ENCODE data around the gene PELI2. TPM values are rescaled to one million over a fixed set of nuclear protein-coding genes. Genes with fewer than 3 reads are reported as not detected.

Gene PELI2
- total RNA-seq, 1 donor from 2014 or later = 2.3 TPM

- Mint-ChIP-seq H3K9me3 (no peaks in the 10 kb centered on the region), H3K27ac (no peak overlapping the region), H3K36me3 (ENCODE audit: low read depth) (no peaks in the 10 kb centered on the region), H3K4me3 (ENCODE audit: low read depth) (no peak overlapping the region), H3K4me1 (ENCODE audit: low read depth) (peaks cover 3% of the 10 kb centered on the region), H3K27me3 (ENCODE audit: low read depth) (no peaks in the 10 kb centered on the region)
- intact Hi-C loops (cut with micrococcal nuclease) = no loop called here
- no peak for DNase-seq (ENCODE audit: low spot score)
Measured at GRCh38 chr14:56189307-56189706, 71.1 kb downstream of the PELI2 start.

GRCh38 chr14:56193347-56193746, 75.1 kb downstream of the PELI2 start:
- no peak overlapping the region for H3K4me3 Mint-ChIP-seq (ENCODE audit: low read depth)
- H3K4me1 Mint-ChIP-seq (ENCODE audit: low read depth) = peaks cover 16% of the 10 kb centered on the region
- H3K27me3 Mint-ChIP-seq (ENCODE audit: low read depth) = no peaks in the 10 kb centered on the region
- no peaks in the 10 kb centered on the region for H3K9me3 Mint-ChIP-seq
- no peaks in the 10 kb centered on the region for H3K36me3 Mint-ChIP-seq (ENCODE audit: low read depth)
- intact Hi-C loops (cut with micrococcal nuclease) = no loop called here
- DNase-seq (ENCODE audit: low spot score) = no peak
- no peak overlapping the region for H3K27ac Mint-ChIP-seq

DNA sequence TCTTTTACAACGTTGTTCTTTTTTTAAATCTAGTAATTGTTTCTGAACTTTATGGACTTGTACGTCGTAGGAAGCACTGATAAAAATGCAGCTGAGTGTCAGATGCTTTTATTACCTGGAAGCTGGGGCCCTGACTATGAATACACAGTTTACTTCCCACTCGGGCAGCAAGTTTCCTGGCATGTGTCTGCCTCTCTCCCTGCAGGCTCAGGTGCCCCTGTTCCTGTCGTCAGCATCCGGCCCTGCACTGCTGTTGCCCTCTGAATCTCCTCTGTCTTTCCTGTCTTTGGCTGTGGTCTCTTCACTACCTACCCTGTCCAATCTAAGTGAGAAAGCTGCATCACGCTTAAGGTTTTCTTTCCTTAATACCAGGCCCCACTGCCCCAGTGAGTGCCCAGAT, 75.8 kb downstream of the PELI2 start:
- Mint-ChIP-seq H3K36me3 (ENCODE audit: low read depth) (no peaks in the 10 kb centered on the region), H3K4me1 (ENCODE audit: low read depth) (peaks cover 16% of the 10 kb centered on the region), H3K27ac (no peak overlapping the region), H3K4me3 (ENCODE audit: low read depth) (no peak overlapping the region), H3K9me3 (no peaks in the 10 kb centered on the region), H3K27me3 (ENCODE audit: low read depth) (no peaks in the 10 kb centered on the region)
- intact Hi-C loops (cut with micrococcal nuclease) = no loop called here
- no peak for DNase-seq (ENCODE audit: low spot score)

DNA sequence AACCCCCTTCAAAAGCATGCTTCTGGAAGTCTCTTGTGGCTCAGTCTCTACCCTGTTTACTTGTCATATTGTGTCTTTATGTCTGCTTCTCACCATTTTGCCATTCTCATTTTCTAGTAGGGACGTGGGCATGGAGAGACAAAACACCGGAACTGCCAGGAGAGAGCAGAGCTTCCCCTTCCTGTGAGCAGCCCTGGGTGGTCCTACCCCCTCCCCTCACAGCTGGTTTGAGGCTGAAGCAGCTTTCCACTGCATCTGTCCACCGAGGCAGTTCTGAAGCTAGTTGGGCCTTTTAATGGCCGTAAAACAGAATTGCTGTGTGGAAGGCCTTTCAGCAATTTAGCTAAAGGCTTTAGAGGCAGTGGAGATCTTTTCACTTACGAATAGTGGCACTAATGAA, 77.0 kb downstream of the PELI2 start:
- H3K36me3 Mint-ChIP-seq (ENCODE audit: low read depth) = no peaks in the 10 kb centered on the region
- no peak overlapping the region for H3K27ac Mint-ChIP-seq
- no peak overlapping the region for H3K4me3 Mint-ChIP-seq (ENCODE audit: low read depth)
- no peaks in the 10 kb centered on the region for H3K9me3 Mint-ChIP-seq
- peaks cover 16% of the 10 kb centered on the region for H3K4me1 Mint-ChIP-seq (ENCODE audit: low read depth)
- DNase-seq (ENCODE audit: low spot score) = no peak
- intact Hi-C loops (cut with micrococcal nuclease) = no loop called here
- H3K27me3 Mint-ChIP-seq (ENCODE audit: low read depth) = no peaks in the 10 kb centered on the region

DNA sequence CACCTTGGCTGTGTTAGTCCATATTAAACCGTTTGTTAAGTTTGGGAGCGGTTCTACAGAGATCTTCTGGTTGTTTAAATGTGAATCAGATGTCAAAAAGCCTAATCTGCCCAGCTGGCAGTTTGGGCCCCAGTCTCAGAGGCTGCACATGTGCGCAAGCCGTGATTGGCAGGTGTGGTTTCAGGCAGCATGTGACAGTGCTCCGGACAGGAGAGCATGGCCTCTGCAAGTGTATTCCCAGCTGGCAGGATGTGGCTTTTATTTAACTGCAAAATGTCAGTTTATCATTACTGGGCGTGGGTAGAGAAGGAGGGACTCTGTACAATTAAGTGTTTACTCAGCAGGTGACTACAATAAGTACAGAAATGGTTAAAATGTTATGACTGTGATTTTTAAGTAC, 77.5 kb downstream of the PELI2 start:
- peak; percentile 20 for DNase-seq (ENCODE audit: low spot score)
- intact Hi-C loops (cut with micrococcal nuclease) = no loop called here

GRCh38 chr14:56196274-56196673, 78.1 kb downstream of the PELI2 start:
- no peaks in the 10 kb centered on the region for H3K9me3 Mint-ChIP-seq
- intact Hi-C loops (cut with micrococcal nuclease) = no loop called here
- H3K27ac Mint-ChIP-seq = no peak overlapping the region
- no peak for DNase-seq (ENCODE audit: low spot score)
- no peak overlapping the region for H3K4me3 Mint-ChIP-seq (ENCODE audit: low read depth)
- H3K27me3 Mint-ChIP-seq (ENCODE audit: low read depth) = no peaks in the 10 kb centered on the region
- peaks cover 16% of the 10 kb centered on the region for H3K4me1 Mint-ChIP-seq (ENCODE audit: low read depth)
- no peaks in the 10 kb centered on the region for H3K36me3 Mint-ChIP-seq (ENCODE audit: low read depth)

More for the DNA sequence above, 77.5 kb downstream of the PELI2 start:
- H3K36me3 Mint-ChIP-seq (ENCODE audit: low read depth) = no peaks in the 10 kb centered on the region
- H3K27me3 Mint-ChIP-seq (ENCODE audit: low read depth) = no peaks in the 10 kb centered on the region
- no peaks in the 10 kb centered on the region for H3K9me3 Mint-ChIP-seq
- H3K27ac Mint-ChIP-seq = peak overlapping the region; percentile 34
- H3K4me3 Mint-ChIP-seq (ENCODE audit: low read depth) = peak overlapping the region; percentile 18
- peaks cover 16% of the 10 kb centered on the region for H3K4me1 Mint-ChIP-seq (ENCODE audit: low read depth)

GRCh38 chr14:56197150-56197549, 78.9 kb downstream of the PELI2 start:
- Mint-ChIP-seq H3K4me3 (ENCODE audit: low read depth) (no peak overlapping the region), H3K27me3 (ENCODE audit: low read depth) (no peaks in the 10 kb centered on the region), H3K27ac (no peak overlapping the region), H3K36me3 (ENCODE audit: low read depth) (no peaks in the 10 kb centered on the region), H3K4me1 (ENCODE audit: low read depth) (peaks cover 17% of the 10 kb centered on the region), H3K9me3 (no peaks in the 10 kb centered on the region)
- intact Hi-C loops (cut with micrococcal nuclease) = no loop called here
- DNase-seq (ENCODE audit: low spot score) = no peak

DNA sequence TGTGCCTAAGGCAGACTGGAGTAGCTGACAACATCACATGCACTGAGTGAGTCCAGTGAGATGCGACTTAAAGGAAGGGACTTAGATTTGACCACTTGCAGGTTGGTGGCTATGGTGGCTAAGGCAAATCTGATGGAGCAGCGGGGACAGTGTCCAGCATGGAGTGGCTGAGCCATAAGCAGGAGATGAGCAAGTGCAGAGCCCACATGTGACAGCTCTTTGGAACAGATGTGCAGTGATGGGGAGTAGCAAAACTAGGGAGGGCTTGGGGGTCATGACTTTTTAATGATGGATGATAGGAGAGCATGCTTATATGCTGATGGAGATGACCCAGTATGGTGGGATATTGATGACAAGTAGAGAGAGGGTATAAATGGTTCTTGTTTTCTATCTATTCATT, 80.2 kb downstream of the PELI2 start:
- Mint-ChIP-seq H3K36me3 (ENCODE audit: low read depth) (no peaks in the 10 kb centered on the region), H3K27ac (no peak overlapping the region), H3K4me1 (ENCODE audit: low read depth) (peaks cover 20% of the 10 kb centered on the region), H3K27me3 (ENCODE audit: low read depth) (no peaks in the 10 kb centered on the region), H3K9me3 (no peaks in the 10 kb centered on the region), H3K4me3 (ENCODE audit: low read depth) (no peak overlapping the region)
- intact Hi-C loops (cut with micrococcal nuclease) = no loop called here
- DNase-seq (ENCODE audit: low spot score) = no peak

DNA sequence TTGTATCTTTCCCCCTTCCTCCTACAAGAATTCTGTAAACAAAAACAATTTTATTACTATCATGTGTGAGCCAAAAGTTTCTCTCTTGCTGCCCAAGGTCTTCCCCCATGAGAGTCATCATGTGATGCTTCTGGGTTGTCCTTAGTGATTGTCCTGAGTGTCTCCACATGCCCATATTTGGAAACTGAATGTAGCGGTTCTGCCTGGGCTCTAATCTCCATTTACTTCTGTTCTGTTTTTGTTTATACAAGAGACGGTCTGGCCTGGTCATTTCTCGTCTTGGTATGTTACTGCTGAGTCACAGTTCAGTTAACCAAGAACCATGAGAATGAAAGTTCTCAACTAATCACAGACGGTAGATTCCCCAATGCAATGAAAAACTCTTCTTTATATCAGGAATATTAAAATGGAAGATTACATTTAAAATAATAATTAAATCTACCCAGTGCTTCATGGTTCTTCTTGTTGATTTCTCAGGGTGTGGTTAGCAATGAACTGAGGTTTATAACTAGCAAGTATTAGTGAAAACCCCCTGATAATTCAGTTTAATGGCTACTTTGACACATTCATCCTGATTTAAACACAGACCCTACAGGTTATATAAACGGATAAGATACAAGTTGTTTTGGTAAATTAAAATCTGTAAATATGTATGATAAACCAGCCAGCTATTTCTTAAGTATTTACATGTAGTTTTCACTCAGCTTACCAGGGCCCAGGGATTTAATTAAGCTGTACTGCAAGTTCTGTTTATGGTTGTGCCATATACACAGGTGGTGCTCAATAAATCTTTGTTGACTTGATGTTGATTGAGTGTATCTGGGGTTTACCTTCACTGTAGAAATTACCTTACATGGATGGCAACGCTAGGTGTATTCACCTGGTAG, 81.1 kb downstream of the PELI2 start:
- DNase-seq (ENCODE audit: low spot score) = no peak
- peaks cover 17% of the 10 kb centered on the region for H3K4me1 Mint-ChIP-seq (ENCODE audit: low read depth)
- H3K9me3 Mint-ChIP-seq = no peaks in the 10 kb centered on the region
- no peaks in the 10 kb centered on the region for H3K27me3 Mint-ChIP-seq (ENCODE audit: low read depth)
- no peak overlapping the region for H3K27ac Mint-ChIP-seq
- no peak overlapping the region for H3K4me3 Mint-ChIP-seq (ENCODE audit: low read depth)
- intact Hi-C loops (cut with micrococcal nuclease) = no loop called here
- no peaks in the 10 kb centered on the region for H3K36me3 Mint-ChIP-seq (ENCODE audit: low read depth)

DNA sequence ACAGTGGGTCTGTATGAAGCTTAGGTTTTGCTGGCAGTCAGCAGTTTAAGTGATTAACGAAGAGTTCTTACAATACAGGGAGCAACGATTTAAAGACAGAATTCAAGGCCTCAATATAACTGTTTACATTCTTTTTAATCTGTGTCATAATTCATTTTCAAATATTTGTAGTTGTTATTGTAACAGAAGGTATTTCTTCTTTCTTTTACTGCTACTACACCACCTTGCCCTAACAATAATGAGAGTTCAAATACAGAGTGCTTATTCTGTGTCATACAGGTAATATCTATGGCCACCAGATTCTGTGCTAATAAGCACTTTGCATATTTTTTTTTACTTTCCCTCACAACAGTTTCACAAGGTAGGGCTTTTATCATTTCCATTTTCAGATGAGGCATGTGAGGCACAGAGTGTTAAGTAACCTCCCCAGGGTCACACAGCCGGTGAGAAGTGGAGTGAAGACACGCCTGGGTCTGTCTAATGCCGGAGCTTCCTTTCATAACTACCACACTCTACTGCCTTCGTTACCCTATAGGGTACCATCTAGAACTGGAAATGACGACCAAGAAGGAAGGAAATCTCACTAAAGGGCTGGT, 81.9 kb downstream of the PELI2 start:
- Mint-ChIP-seq H3K4me3 (ENCODE audit: low read depth) (no peak overlapping the region), H3K36me3 (ENCODE audit: low read depth) (no peaks in the 10 kb centered on the region), H3K9me3 (no peaks in the 10 kb centered on the region), H3K27ac (no peak overlapping the region), H3K4me1 (ENCODE audit: low read depth) (peaks cover 13% of the 10 kb centered on the region), H3K27me3 (ENCODE audit: low read depth) (no peaks in the 10 kb centered on the region)
- DNase-seq (ENCODE audit: low spot score) = no peak
- intact Hi-C loops (cut with micrococcal nuclease) = no loop called here

DNA sequence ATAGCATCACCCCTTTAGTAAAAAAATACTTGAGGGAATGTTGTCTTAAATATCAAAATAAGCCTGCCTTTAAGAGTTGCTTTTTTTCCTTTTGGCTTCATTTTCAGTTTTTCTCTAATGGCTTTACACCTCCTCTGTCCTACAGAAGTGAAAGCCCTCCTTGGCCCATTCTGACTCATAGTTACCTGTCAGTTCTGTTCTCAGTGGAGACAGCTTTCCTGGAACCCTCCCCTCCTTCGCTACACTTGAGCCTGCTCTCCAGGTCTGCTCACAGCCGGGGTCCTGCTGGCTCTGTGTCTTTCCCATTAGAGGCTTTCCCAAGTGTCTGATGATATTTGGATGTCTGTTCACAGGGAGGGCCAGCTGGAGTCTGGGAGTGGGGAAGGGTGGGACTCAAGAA, 84.0 kb downstream of the PELI2 start:
- intact Hi-C loops (cut with micrococcal nuclease) = no loop called here
- Mint-ChIP-seq H3K4me1 (ENCODE audit: low read depth) (peaks cover 4% of the 10 kb centered on the region), H3K27ac (no peak overlapping the region), H3K9me3 (no peaks in the 10 kb centered on the region), H3K27me3 (ENCODE audit: low read depth) (no peaks in the 10 kb centered on the region), H3K4me3 (ENCODE audit: low read depth) (no peak overlapping the region), H3K36me3 (ENCODE audit: low read depth) (no peaks in the 10 kb centered on the region)
- no peak for DNase-seq (ENCODE audit: low spot score)

- Mint-ChIP-seq H3K27me3 (ENCODE audit: low read depth) (peaks cover 2% of the 10 kb centered on the region), H3K36me3 (ENCODE audit: low read depth) (no peaks in the 10 kb centered on the region), H3K4me3 (ENCODE audit: low read depth) (no peak overlapping the region), H3K4me1 (ENCODE audit: low read depth) (peaks cover 4% of the 10 kb centered on the region), H3K27ac (no peak overlapping the region), H3K9me3 (no peaks in the 10 kb centered on the region)
- intact Hi-C loops (cut with micrococcal nuclease) = no loop called here
- no peak for DNase-seq (ENCODE audit: low spot score)
Measured at GRCh38 chr14:56205881-56206280, 87.7 kb downstream of the PELI2 start.

DNA sequence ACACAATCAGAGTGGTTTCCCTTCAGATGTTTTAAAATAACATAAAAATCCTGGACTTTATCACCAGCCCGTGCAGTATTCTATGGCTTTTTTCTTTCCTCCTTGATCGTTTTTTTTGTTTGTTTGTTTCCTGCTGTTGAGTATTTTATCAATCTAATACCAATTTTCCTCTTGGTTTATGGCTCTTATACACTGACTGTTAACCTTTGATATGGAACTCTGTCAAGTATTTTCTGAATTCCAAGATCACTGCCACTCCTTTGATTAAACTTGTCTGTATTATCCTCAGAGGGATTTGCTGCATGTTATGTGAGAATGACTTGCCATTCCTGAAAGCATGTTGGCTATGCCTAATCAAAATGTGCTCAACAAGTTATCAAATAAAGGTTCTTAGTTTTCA, 88.4 kb downstream of the PELI2 start:
- Mint-ChIP-seq H3K9me3 (no peaks in the 10 kb centered on the region), H3K27ac (no peak overlapping the region), H3K4me1 (ENCODE audit: low read depth) (peaks cover 4% of the 10 kb centered on the region), H3K36me3 (ENCODE audit: low read depth) (no peaks in the 10 kb centered on the region), H3K4me3 (ENCODE audit: low read depth) (no peak overlapping the region), H3K27me3 (ENCODE audit: low read depth) (peaks cover 2% of the 10 kb centered on the region)
- intact Hi-C loops (cut with micrococcal nuclease) = no loop called here
- no peak for DNase-seq (ENCODE audit: low spot score)
